Stimulated activated CD8-positive, alpha-beta memory T cell treated with anti-CD3 and anti-CD28 coated beads, Interleukin-7, amount 100 ng/mL, for 48 hours (primary cell): ENCODE results near the gene MAPK8IP3.
"Not testable (repeated sequence)": the region's sequence is repeated elsewhere in the genome, so short reads cannot be mapped to it uniquely, and the experiment has no call there.

Experiments used
- DNase-seq, 2 donors: peaks; one replicate each; pipeline ENCODE4 v3.0.0-alpha.2; 2020; ENCODE audit warnings: low read depth in 1 of 2; ENCODE audit errors: extremely low read depth in 1 of 2

MAPK8IP3 gene

DNA sequence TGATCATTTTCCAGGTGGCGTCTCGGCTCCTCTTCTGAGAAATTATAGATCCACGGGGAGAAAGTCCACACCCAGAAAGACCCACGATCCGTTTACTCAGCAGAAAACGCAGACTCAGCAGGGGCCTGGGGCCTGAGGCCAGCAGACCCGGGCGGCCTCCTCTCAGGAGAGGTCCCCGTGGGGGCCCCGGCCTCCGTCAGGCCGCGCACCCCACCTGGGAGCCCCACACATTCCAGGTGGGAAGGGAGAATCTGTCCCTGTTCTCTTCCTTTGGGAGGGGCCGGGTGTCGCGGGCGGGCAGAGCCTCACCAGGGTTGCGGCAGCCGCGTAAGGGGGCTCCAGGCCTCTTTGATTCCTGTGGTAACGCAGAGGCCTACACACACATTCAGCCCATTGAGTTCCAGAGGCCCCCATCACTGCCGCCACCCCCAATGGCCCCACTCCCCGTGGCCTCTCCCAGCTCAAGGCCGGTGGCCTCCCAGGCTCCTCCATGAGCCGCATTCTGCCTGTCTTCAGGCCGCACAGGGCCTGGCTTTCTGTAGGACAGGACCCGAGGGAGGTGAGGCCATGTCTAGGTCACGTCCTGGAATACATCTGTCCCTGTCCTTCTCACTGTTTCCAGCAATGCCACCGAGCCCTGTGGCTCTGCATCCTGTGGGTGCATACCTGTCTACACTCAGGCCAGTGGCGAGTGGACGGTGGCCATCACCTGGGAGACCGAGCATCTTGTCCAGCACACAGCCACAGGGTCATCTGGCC, 89.1 kb downstream of the MAPK8IP3 start:
- DNase-seq: no peak

GRCh38 chr16:1799263-1799662, 93.3 kb downstream of the MAPK8IP3 start:
- not testable (repeated sequence) for DNase-seq

DNA sequence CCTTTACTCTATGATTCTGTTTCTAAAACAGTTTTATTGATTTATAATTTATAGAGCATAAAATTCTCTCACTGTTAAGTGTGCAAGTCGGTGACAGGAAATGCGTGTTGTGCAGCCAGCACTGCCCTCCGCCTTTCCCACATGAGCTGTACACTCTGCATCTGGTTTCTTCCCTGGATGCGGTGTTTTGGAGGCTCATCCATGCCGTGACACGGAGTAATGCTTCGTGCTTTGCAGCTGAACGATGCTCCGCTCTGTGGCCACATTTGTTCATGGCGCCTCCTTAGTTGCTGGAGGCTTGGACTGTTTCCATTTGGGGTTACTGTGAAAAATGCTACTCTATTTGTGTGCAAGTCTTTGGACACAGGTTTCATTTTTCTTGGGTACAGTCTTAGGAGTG, 94.7 kb downstream of the MAPK8IP3 start:
- DNase-seq: no peak

DNA sequence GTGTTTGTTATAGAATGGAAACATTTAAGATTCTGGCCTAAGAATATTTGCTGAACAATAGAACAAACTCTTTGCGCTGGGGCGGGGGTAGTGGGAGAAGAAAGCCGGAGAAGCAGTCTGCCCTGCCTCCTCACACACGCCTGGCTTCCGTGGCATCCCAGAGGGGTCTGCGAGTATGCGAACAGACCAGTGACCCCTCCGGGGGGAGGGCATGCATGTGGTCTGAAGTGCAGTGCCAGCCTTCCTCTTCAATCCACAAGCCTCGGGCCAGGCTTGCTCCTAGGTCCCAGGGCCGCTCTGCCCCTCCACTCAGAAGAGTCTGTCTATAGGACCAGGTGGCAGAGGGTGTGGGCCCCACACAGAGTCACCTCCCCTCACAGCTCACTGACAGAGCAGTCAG, 101.6 kb downstream of the MAPK8IP3 start:
- no peak for DNase-seq

- DNase-seq: no peak
Observed at GRCh38 chr16:1808691-1809090, 102.7 kb downstream of the MAPK8IP3 start.

DNA sequence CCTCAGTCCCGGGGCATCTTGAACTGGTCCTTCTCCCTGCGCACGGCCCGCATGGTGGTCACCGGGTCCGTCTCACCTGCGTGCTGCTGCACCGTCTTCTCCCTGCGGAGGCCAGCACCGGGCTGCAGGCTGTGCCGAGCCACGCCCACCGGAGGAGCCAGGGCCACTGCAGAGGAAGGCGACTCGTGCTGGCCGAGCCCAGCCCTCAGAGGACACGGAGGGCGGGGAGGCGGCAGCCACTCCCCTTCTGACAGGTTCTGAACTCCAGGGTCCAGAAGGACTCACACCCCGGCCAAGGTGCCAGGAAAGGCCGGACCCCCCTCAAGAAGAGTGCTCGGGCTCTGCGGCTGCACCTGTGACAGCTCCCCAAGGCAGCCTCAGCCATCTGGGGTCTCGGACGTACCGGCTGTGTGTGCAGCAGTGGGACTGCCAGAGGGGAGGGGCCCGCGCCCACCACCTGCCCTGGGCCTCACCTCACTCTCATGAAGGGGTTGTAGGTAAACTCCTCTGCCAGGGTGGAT, 103.3 kb downstream of the MAPK8IP3 start:
- no peak for DNase-seq

DNA sequence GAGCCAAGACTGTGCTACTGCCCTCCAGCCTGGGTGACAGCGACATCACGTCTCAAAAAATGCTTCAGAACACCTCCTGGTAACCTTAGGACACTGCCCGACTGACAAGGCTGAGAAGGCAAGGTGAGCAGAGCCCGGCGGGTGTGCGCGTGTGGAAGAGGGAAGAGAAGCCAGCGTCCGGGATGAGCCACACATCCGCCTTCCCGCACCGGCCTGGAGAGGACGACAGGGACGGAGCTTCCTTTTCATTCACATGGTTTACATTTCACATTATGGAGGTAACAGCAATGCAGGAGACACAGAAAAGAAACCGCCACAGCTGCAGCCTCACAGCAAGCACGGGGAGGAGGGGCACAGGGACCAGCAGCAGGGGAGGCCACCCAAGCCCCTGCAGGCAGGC, 104.1 kb downstream of the MAPK8IP3 start:
- DNase-seq: no peak

DNA sequence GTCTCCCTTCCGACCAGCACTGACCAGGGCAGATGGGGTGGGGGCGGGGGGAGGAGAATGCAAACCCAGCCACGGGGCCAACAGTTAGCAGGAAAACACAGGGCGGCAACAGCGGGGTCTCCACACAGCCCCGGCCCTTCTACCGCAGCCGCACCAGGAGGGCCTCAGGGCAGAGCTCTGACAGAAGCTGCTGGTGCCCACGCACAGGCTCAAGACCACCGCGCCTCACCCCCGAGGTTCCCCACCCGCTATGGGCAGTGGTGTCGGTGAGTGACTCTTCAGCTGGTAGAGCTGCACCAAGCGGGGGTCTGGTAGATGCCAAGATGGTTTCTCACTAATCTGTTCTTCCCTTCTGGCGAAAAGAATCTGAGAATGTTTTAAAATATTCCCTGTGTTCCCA, 104.5 kb downstream of the MAPK8IP3 start:
- no peak for DNase-seq

DNA sequence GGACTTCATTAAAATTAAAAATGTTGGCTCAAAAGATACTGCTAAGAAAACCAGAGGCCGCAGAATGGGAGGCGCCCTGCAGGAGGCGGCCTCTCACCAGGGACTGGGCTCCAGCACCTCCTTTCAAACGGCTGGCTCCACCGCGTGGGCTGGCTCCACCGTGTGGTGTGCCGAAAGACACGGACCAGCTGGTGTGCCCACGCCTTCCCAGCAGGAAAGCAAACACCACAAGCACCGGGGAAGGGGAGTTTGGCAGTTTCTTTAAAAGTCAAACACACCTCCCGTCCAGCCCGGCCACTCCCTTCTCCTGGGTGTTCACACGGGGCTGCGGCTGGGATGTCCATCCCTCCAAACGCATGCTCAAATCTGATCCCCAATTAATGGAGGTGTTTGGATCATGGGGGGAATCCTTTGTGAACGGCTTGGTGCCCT, 106.8 kb downstream of the MAPK8IP3 start:
- DNase-seq: peak in 1 of 2 donors; percentile 52

DNA sequence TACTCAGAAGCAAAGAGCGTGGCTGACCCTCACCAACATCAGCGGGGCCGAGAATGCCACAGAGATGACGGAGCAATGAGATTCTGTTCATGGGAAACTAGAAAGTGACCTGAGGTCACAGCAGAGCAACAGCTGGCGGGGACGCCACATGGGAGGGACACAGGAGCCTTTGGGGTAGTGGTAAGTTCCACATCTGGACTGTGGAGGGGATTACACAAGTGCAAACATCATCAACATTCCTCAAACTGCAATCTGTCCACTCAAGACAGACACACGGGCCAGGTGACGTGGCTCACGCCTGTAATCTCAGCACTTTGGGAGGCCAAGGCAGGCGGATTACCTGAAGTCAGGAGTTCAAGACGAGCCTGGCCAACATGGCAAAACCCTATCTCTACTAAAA, 109.5 kb downstream of the MAPK8IP3 start:
- DNase-seq: no peak

- no peak for DNase-seq
Observed at GRCh38 chr16:1816396-1817275, 110.6 kb downstream of the MAPK8IP3 start.

DNA sequence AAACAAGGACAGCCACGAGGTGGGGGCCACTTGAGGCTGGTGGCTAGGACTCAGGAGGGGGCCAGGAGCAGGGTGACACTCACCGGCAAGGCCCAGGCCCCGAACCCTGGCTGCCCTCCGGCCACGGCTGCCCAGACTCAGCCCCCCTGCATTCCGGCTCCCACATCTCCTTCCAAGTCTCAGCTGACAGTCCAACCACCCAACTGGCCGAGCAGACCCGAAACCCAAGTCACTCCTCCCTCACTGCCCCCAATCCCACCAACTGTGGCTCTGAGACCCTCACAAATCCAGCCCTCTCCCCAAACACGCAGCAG, 111.2 kb downstream of the MAPK8IP3 start:
- DNase-seq: no peak

DNA sequence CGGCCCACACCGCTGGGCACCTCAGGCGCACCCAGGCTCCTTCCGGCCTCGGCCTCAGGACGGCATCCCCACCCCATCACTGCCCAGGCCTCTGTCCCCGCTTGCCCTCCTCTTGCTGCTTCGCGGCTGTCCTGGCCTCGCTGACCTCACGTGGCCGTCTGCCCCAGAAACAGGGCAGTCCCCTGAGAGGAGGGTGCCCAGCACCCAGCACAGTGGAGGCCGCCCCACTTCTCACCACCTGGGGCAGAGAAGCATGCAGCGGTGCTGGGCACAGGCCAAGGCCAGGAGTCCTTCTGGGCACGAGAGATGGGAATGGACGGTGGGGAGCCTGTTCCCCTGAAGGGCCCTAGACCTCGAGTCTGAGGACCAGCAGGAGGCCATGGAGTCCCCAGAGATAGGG, 111.7 kb downstream of the MAPK8IP3 start:
- DNase-seq: no peak

GRCh38 chr16:1818204-1818872, 112.3 kb downstream of the MAPK8IP3 start:
- no peak for DNase-seq

DNA sequence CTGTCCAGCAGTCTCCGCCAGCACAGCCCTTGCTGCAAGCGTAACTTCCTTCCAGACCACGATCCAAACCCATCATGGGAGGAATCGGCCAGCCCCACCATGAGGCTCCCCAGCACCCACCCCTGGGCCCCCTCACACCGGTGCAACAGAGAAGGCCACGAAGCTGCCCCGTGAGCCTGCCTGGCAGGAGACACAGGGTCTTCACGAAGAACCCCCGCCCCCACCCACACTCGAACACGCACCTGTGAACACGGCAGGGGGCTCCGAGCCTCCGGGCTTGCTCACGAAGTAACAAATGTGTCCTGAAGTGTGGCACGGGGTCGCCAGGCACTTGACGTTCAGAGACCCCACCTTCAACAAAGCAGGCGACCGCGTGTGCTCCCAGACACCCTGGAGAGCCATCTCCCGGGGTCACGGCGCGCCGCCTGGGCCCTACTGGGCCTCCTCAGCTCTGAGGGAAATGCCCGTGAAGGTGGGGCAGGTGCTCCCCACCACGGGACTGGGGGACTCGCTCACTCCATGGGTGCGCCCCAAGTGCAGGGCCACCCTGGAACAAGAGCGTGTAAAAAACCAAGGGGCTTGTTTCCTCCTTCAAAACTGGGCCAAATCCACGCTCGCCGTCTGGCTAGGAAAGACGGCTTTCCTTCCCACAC, 113.0 kb downstream of the MAPK8IP3 start:
- no peak for DNase-seq

DNA sequence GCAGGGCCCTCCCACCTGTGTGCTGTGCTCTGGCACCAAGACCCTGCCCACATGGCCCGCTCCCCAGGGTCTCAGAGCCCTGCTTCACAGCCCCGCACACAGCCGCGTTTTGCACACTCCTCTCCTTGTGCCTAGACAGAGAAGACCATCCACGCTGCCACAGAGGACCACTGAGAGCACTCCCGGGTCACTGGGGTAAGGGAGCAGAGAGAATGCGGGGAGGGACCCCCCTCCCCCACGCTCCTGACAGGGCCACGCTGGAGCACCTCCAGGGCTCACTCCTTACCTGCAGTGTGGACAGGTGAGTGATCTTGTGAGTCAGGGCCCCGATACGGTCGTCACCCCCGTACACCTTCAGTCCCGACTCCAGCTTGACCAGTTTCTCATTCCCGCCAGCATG, 113.6 kb downstream of the MAPK8IP3 start:
- DNase-seq: no peak
